Measurements from ENCODE around the gene IFIT1B. TPM values are rescaled to one million over a fixed set of nuclear protein-coding genes. Genes with fewer than 3 reads are reported as not detected.

The IFIT1B gene
- total and polyA plus RNA-seq, 8 donors, result 0.05 TPM; not detected in 7

DNA sequence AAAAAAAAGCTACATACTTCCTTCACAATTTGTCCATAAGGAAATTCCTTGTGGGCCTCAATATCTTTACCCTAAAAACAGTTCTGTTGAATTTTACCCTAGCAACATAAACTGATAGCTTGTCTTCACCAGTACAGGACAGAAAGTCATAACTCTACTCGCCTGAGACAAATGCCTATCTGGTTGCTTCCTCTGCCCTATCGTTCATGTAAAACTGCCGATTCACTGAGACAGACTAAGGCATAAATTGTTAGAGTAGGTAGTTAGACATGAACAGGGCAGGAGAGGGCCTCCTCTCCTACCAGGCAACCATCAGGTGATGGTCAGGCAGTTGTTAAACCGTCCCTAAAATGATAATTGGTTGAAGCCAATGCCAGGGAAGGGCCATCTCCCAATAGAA is 25.1 kb upstream of the IFIT1B start:
- Histone ChIP-seq H3K27me3 (no peaks in the 10 kb centered on the region), H3K36me3 (no peaks in the 10 kb centered on the region), H3K4me1 (peaks cover 0 to 8% (median 6%) of the 10 kb centered on the region in 3 donors), H3K4me3 (no peak overlapping the region), H3K27ac (peak overlapping the region in 3 of 4 donors; percentile 72 to 90 (median 85)), H3K9me3 (no peaks in the 10 kb centered on the region)
- 94% methylated on average over 4 of the region's 4 CpGs for WGBS, 2 donors
- DNase-seq (no peak), FAIRE-seq (no peak), ATAC-seq (no peak)
- TF ChIP-seq, protein P1, sequence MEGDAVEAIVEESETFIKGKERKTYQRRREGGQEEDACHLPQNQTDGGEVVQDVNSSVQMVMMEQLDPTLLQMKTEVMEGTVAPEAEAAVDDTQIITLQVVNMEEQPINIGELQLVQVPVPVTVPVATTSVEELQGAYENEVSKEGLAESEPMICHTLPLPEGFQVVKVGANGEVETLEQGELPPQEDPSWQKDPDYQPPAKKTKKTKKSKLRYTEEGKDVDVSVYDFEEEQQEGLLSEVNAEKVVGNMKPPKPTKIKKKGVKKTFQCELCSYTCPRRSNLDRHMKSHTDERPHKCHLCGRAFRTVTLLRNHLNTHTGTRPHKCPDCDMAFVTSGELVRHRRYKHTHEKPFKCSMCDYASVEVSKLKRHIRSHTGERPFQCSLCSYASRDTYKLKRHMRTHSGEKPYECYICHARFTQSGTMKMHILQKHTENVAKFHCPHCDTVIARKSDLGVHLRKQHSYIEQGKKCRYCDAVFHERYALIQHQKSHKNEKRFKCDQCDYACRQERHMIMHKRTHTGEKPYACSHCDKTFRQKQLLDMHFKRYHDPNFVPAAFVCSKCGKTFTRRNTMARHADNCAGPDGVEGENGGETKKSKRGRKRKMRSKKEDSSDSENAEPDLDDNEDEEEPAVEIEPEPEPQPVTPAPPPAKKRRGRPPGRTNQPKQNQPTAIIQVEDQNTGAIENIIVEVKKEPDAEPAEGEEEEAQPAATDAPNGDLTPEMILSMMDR (IDR thresholded peaks at IDR 0.05), result no peak
- intact Hi-C loops (cut with DNase I), result no loop called here

GRCh38 chr10:89355394-89355931 is 22.4 kb upstream of the IFIT1B start:
- FAIRE-seq (no peak), DNase-seq (no peak), ATAC-seq (no peak)
- WGBS, 2 donors, result 90 to 100% methylated on average over 2 of the region's 2 CpGs
- Histone ChIP-seq H3K9me3 (no peaks in the 10 kb centered on the region), H3K27me3 (no peaks in the 10 kb centered on the region), H3K36me3 (no peaks in the 10 kb centered on the region), H3K27ac (no peak overlapping the region), H3K4me1 (peaks cover 0 to 8% (median 6%) of the 10 kb centered on the region in 3 donors), H3K4me3 (no peak overlapping the region)
- intact Hi-C loops (cut with DNase I), result no loop called here
- TF ChIP-seq, protein P1 (IDR thresholded peaks at IDR 0.05), result no peak

- Histone ChIP-seq H3K4me1 (no peaks in the 10 kb centered on the region), H3K9me3 (no peaks in the 10 kb centered on the region), H3K27ac (no peak overlapping the region), H3K4me3 (no peak overlapping the region), H3K36me3 (no peaks in the 10 kb centered on the region), H3K27me3 (no peaks in the 10 kb centered on the region)
- intact Hi-C loops (cut with DNase I), result no loop called here
- FAIRE-seq, result no peak
- 78 to 82% methylated on average over 1 of the region's 1 CpG for WGBS, 2 donors
- TF ChIP-seq, protein P1 (IDR thresholded peaks at IDR 0.05), result no peak
- ATAC-seq, result no peak
- no peak for DNase-seq
Observed at GRCh38 chr10:89357096-89357495, 20.8 kb upstream of the IFIT1B start.

DNA sequence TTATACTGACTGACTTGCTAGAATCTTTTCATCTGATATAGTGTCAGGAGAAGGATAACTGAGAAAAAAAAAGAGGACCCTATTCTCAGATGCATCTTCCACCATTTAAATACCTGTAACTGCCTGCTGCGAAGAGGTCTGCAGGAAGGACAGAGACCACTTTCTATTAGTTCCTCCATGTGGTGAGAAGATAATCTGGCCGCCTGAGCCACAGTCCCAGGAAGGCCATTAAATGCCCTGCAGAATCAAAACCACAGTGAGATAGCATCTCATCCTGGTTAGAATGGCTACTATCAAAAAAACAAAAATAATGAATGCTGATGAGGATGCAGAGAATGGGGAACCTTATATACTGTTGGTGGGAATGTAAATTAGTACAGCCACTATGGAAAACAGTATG is 19.9 kb upstream of the IFIT1B start:
- TF ChIP-seq, protein P1 (IDR thresholded peaks at IDR 0.05), result no peak
- H3K27me3 ChIP-seq, result no peaks in the 10 kb centered on the region
- FAIRE-seq (no peak), DNase-seq (no peak), ATAC-seq (no peak)
- no peaks in the 10 kb centered on the region for H3K36me3 ChIP-seq
- intact Hi-C loops (cut with DNase I), result no loop called here
- no peak overlapping the region for H3K4me3 ChIP-seq
- WGBS, 2 donors, result 85 to 90% methylated on average over 2 of the region's 2 CpGs
- H3K9me3 ChIP-seq, result no peaks in the 10 kb centered on the region
- H3K27ac ChIP-seq, result no peak overlapping the region
- H3K4me1 ChIP-seq, result no peaks in the 10 kb centered on the region

GRCh38 chr10:89360157-89360556 is 17.7 kb upstream of the IFIT1B start:
- FAIRE-seq (no peak), ATAC-seq (peak in 3 of 4 donors; percentile 15 to 42 (median 37)), DNase-seq (no peak)
- Histone ChIP-seq H3K9me3 (no peaks in the 10 kb centered on the region), H3K27me3 (no peaks in the 10 kb centered on the region), H3K27ac (no peak overlapping the region), H3K36me3 (no peaks in the 10 kb centered on the region), H3K4me3 (no peak overlapping the region), H3K4me1 (no peaks in the 10 kb centered on the region)
- intact Hi-C loops (cut with DNase I), result no loop called here
- TF ChIP-seq, protein P1 (IDR thresholded peaks at IDR 0.05), result no peak

All from pancreas (tissue), 10 donors.